ENCODE measurements around the gene TMEM181.

The TMEM181 gene

GRCh38 chr6:158608221-158608620 is 48.3 kb downstream of the TMEM181 start:
- TF ChIP-seq CTCF (IDR thresholded peaks at IDR 0.05): no peak
- Histone ChIP-seq H3K9ac (no peak overlapping the region), H3K4me3 (ENCODE audit: low read depth, low read length) (no peak overlapping the region), H3K4me2 (ENCODE audit: low read length) (no peak overlapping the region), H3K27ac (no peak overlapping the region), H2AFZ (no peak overlapping the region), H3K36me3 (ENCODE audit: control insufficient read depth, insufficient read depth, low read length) (no peaks in the 10 kb centered on the region), H3K9me3 (ENCODE audit: control insufficient read depth, low read length) (no peaks in the 10 kb centered on the region), H3K27me3 (ENCODE audit: control insufficient read depth, insufficient read depth, low read length) (no peaks in the 10 kb centered on the region), H3K79me2 (peaks cover 8% of the 10 kb centered on the region), H3K4me1 (no peaks in the 10 kb centered on the region)

- Histone ChIP-seq H3K36me3 (ENCODE audit: control insufficient read depth, insufficient read depth, low read length) (no peaks in the 10 kb centered on the region), H3K79me2 (peaks cover 8% of the 10 kb centered on the region), H2AFZ (no peak overlapping the region), H3K4me1 (no peaks in the 10 kb centered on the region), H3K4me2 (ENCODE audit: low read length) (no peak overlapping the region), H3K27ac (no peak overlapping the region), H3K4me3 (ENCODE audit: low read depth, low read length) (no peak overlapping the region), H3K9me3 (ENCODE audit: control insufficient read depth, low read length) (no peaks in the 10 kb centered on the region), H3K27me3 (ENCODE audit: control insufficient read depth, insufficient read depth, low read length) (no peaks in the 10 kb centered on the region), H3K9ac (no peak overlapping the region)
- no peak for TF ChIP-seq CTCF (IDR thresholded peaks at IDR 0.05)
Observed at GRCh38 chr6:158609455-158610155, 49.7 kb downstream of the TMEM181 start.

- Histone ChIP-seq H3K79me2 (peaks cover 8% of the 10 kb centered on the region), H2AFZ (no peak overlapping the region), H3K36me3 (ENCODE audit: control insufficient read depth, insufficient read depth, low read length) (no peaks in the 10 kb centered on the region), H3K4me2 (ENCODE audit: low read length) (no peak overlapping the region), H3K4me1 (no peaks in the 10 kb centered on the region), H3K9ac (no peak overlapping the region), H3K27me3 (ENCODE audit: control insufficient read depth, insufficient read depth, low read length) (no peaks in the 10 kb centered on the region), H3K27ac (no peak overlapping the region), H3K4me3 (ENCODE audit: low read depth, low read length) (no peak overlapping the region), H3K9me3 (ENCODE audit: control insufficient read depth, low read length) (no peaks in the 10 kb centered on the region)
- no peak for TF ChIP-seq CTCF (IDR thresholded peaks at IDR 0.05)
Observed at GRCh38 chr6:158610319-158610968, 50.6 kb downstream of the TMEM181 start.

- Histone ChIP-seq H3K4me1 (no peaks in the 10 kb centered on the region), H3K27me3 (ENCODE audit: control insufficient read depth, insufficient read depth, low read length) (no peaks in the 10 kb centered on the region), H3K79me2 (peaks cover 4% of the 10 kb centered on the region), H3K36me3 (ENCODE audit: control insufficient read depth, insufficient read depth, low read length) (no peaks in the 10 kb centered on the region), H3K27ac (no peak overlapping the region), H3K4me2 (ENCODE audit: low read length) (no peak overlapping the region), H3K4me3 (ENCODE audit: low read depth, low read length) (no peak overlapping the region), H3K9me3 (ENCODE audit: control insufficient read depth, low read length) (no peaks in the 10 kb centered on the region), H2AFZ (no peak overlapping the region), H3K9ac (no peak overlapping the region)
- TF ChIP-seq CTCF (IDR thresholded peaks at IDR 0.05): no peak
Observed at GRCh38 chr6:158611039-158611438, 51.1 kb downstream of the TMEM181 start.

All from parathyroid adenoma (tissue), 2 donors.